Esophagus muscularis mucosa (tissue), 4 donors: Measurements from ENCODE around the gene ADCY4. TPM values are rescaled to one million over a fixed set of nuclear protein-coding genes. Genes with fewer than 3 reads are reported as not detected.

Experiments
- DNase-seq: peaks from one replicate; pipeline ENCODE4 v3.0.0-alpha.2; 2017; ENCODE audit errors: extremely low spot score
- H3K27ac ChIP-seq, 4 donors: fragments of 200-600 bp; sonication (generic); replicated peaks in 1 of 4; 1 replicate in 3 of 4; 2 replicates in 1 of 4; pipeline ENCODE4 v1.5.1; 2016 to 2019; ENCODE audit warnings: mild to moderate bottlenecking in 1 of 4
- H3K27me3 ChIP-seq, 4 donors: fragments of 200-600 bp; sonication (generic); one replicate each; pipeline versions ENCODE4 v1.5.1 to v1.6.0; 2016 to 2019
- H3K36me3 ChIP-seq, 4 donors: fragments of 200-600 bp; sonication (generic); one replicate each; pipeline ENCODE4 v1.5.1; 2016 to 2019
- H3K4me1 ChIP-seq, 4 donors: fragments of 200-600 bp; sonication (generic); one replicate each; pipeline ENCODE4 v1.5.1; 2016 to 2019
- H3K4me3 ChIP-seq, 4 donors: fragments of 200-600 bp; sonication (generic); 1 replicate in 2 of 4; 2 replicates in 2 of 4; pipeline ENCODE4 v1.5.1; 2016 to 2019; ENCODE audit warnings: mild to moderate bottlenecking in 4 of 4, moderate library complexity in 1 of 4
- H3K9me3 ChIP-seq, 4 donors: fragments of 200-600 bp; sonication (generic); 1 replicate in 3 of 4; 2 replicates in 1 of 4; pipeline ENCODE4 v1.5.1; 2016 to 2019
- CTCF ChIP-seq, 3 experiments: fragments of 200-600 bp in 2 of 3; fragments of 450-650 bp in 1 of 3; sonication (generic) in 2 of 3; IDR thresholded peaks; one replicate each; pipeline ENCODE4 v1.5.1; 2017 to 2019; ENCODE audit warnings: antibody characterized with exemption in 3 of 3, mild to moderate bottlenecking in 2 of 3, moderate library complexity in 1 of 3
- EP300 ChIP-seq: sonication (generic); formaldehyde crosslinking; IDR thresholded peaks from one replicate; pipeline ENCODE4 v1.6.1; 2017; ENCODE audit warnings: antibody characterized with exemption
- POLR2A ChIP-seq: fragments of 450-650 bp; IDR thresholded peaks from one replicate; pipeline ENCODE4 v1.6.1; 2017; ENCODE audit warnings: antibody characterized with exemption, moderate library complexity, mild to moderate bottlenecking, low read depth
- POLR2AphosphoS5 ChIP-seq, 2 donors: sonication (generic); formaldehyde crosslinking; IDR thresholded peaks; one replicate each; pipeline ENCODE4 v1.6.1; 2017; ENCODE audit warnings: antibody characterized with exemption in 2 of 2
- WGBS: methylation state at CpG from one replicate; pipeline ENCODE4 v1.1.5; 2018; 5-methylcytosine and 5-hydroxymethylcytosine counted together
- intact Hi-C: fragments of 100-400 bp; cut with DNase I; formaldehyde crosslinking; loops from one replicate; pipeline ENCODE4 v1.15.1; 2023
- small RNA-seq, 3 donors: library from RNA; depleted of rRNA; stranded (forward); fragments of <200 nt; gene quantifications; one replicate each; pipeline ENCODE3, GENCODE V24; 2016
- total RNA-seq, 4 donors: library from RNA; depleted of rRNA; stranded (reverse); fragments of >200 nt; gene quantifications; one replicate each; pipeline versions ENCODE4 v1.1.0 to v1.2.1, GENCODE V29; 2016

Gene ADCY4
- total RNA-seq, 4 donors from 2014 or later: 21.5 to 36.9 (median 27.9) TPM

DNA sequence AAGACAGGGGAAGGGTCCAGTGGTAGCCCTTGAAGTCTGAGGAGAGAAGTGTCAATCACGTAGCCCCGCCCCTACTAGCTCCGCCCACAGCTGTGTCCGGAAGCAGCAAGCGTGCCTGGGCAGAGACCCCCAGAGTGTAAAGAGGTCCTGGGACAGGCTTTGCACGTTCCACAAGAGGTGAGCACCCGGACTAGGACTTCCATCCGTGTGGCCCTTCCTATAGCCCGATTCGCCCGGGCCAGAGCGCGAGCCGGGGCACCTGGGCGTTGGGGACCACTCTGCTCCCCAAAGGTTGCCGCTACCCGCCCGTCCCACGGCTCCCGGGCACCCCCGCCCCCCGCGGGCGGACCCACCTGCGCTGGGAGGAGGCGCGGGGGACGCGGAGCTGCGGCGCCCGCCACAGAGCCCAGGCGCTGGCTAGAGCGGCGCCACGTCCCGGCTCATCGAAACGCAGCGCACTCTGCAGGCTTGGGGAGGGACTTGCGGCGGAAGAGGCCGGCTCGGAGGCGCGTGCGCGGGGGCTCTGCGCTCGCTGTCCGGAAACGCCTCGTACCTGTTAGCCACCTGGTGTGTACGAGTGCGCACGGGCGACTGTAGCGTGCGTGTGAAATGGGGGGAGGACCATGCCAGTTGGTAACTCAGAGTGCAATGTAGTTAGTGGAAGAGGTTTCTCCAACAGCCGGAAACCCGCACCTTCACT, 63.6 kb downstream of the ADCY4 start, which contains the start of gene RABGGTA:
TSS of gene RABGGTA (minus strand) at position 464 of the 700 bp plus-strand sequence. CDS start 482 bp downstream, outside the sequence.
- intact Hi-C loops: no loop called here
- WGBS: 8% methylated on average over 2 of the region's 61 CpGs

GRCh38 chr14:24270537-24271133, 64.2 kb downstream of the ADCY4 start:
- intact Hi-C loops: no loop called here
- 27% methylated on average over 6 of the region's 13 CpGs for WGBS
- H3K27me3 ChIP-seq: no peaks in the 10 kb centered on the region

More for the DNA sequence above, 63.6 kb downstream of the ADCY4 start, which contains the start of gene RABGGTA:
- peak within 1 kb of the TSS; percentile 70 to 95 (median 87) for H3K4me3 ChIP-seq
- peaks cover 12 to 40% (median 34%) of the 10 kb centered on the region in 4 donors for H3K36me3 ChIP-seq
- peak; percentile 93 for DNase-seq
- H3K4me1 ChIP-seq: peaks cover 11 to 13% (median 13%) of the 10 kb centered on the region in 4 donors
- H3K9me3 ChIP-seq: no peaks in the 10 kb centered on the region
- H3K27me3 ChIP-seq: no peaks in the 10 kb centered on the region
- peak within 1 kb of the TSS; percentile 89 to 99 (median 94) for H3K27ac ChIP-seq
- TF ChIP-seq POLR2A: no peak
- peak; percentile 76 to 77 for TF ChIP-seq POLR2AphosphoS5 (IDR thresholded peaks at IDR 0.05)
- TF ChIP-seq CTCF (IDR thresholded peaks at IDR 0.05): peak; percentile 71 to 86 (median 81)
- no peak for TF ChIP-seq EP300

DNA sequence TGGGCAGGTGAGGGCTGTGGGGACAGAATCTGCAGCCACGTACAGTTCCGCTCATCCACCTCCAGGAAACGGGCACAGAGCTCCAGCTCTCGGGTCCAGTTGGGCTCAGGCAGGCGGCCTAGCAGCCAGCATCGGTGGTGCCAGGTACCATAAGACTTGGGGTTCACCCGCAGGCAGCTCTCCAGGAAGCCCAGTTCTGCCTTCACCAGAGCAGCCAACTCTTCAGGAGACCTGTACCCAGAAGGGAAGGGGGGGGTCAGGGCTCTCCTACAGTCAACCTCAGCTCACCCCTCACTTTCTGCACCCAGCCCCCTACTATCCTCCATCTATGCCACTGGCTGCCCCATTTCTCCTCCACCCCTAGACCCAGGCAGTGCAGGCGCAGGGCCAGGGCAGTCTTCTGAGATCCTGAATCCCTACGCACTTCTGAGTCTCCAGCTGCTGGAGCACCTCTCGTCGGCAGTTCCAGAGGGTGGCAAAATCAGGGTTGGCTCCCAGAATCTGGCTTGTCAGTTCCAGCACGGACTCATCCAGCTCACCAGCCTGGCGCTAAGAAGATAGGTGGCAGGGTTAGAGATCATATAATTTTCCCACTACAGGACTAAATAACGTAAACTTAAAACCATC, 64.8 kb downstream of the ADCY4 start:
- TF ChIP-seq EP300: no peak
- no peak for TF ChIP-seq POLR2AphosphoS5 (IDR thresholded peaks at IDR 0.05)
- no peak for TF ChIP-seq CTCF (IDR thresholded peaks at IDR 0.05)
- TF ChIP-seq POLR2A: no peak
- Histone ChIP-seq H3K27me3 (no peaks in the 10 kb centered on the region), H3K4me1 (peaks cover 10 to 13% (median 12%) of the 10 kb centered on the region in 4 donors), H3K36me3 (peaks cover 20 to 52% (median 41%) of the 10 kb centered on the region in 4 donors), H3K27ac (no peak overlapping the region), H3K4me3 (no peak overlapping the region), H3K9me3 (no peaks in the 10 kb centered on the region)
- 98% methylated on average over 7 of the region's 14 CpGs for WGBS
- no peak for DNase-seq
- intact Hi-C loops: no loop called here

More at GRCh38 chr14:24270537-24271133, 64.2 kb downstream of the ADCY4 start:
- H3K27ac ChIP-seq: peak overlapping the region; percentile 89 to 99 (median 94)
- no peak for TF ChIP-seq POLR2AphosphoS5 (IDR thresholded peaks at IDR 0.05)
- no peak for TF ChIP-seq EP300
- TF ChIP-seq CTCF (IDR thresholded peaks at IDR 0.05): no peak
- no peak for TF ChIP-seq POLR2A
- no peaks in the 10 kb centered on the region for H3K9me3 ChIP-seq
- peaks cover 11 to 13% (median 13%) of the 10 kb centered on the region in 4 donors for H3K4me1 ChIP-seq
- H3K4me3 ChIP-seq: peak overlapping the region; percentile 70 to 95 (median 87)
- H3K36me3 ChIP-seq: peaks cover 16 to 46% (median 38%) of the 10 kb centered on the region in 4 donors
- no peak for DNase-seq

- TF ChIP-seq POLR2AphosphoS5 (IDR thresholded peaks at IDR 0.05) (no peak), EP300 (no peak), CTCF (IDR thresholded peaks at IDR 0.05) (no peak), POLR2A (no peak)
- Histone ChIP-seq H3K4me3 (no peak overlapping the region), H3K4me1 (peaks cover 10 to 13% (median 12%) of the 10 kb centered on the region in 4 donors), H3K9me3 (no peaks in the 10 kb centered on the region), H3K36me3 (peaks cover 20 to 57% (median 44%) of the 10 kb centered on the region in 4 donors), H3K27ac (no peak overlapping the region), H3K27me3 (no peaks in the 10 kb centered on the region)
- 95% methylated on average over 8 of the region's 8 CpGs for WGBS
- DNase-seq: no peak
- intact Hi-C loops: no loop called here
These were observed 65.5 kb downstream of the ADCY4 start for GRCh38 chr14:24269368-24269767.

Small RNA genes lying within 50 kb of the gene (small RNA-seq; reads per million reads assigned to genes)
- 0 reads per million in 3 donors for gene RF00026

Other genes starting within 250 kb of the ADCY4 start
- 10 to 100 TPM in 3 of 4 donors, 1 to 10 TPM in 1; 9.1 to 20.7 (median 12.5) TPM for gene PCK2, start 240.8 kb downstream of the ADCY4 start, total RNA-seq
- 10 to 100 TPM; 56.0 to 74.9 (median 66.8) TPM for gene DCAF11, start 220.3 kb downstream of the ADCY4 start, total RNA-seq
- gene NRL, start 220.1 kb downstream of the ADCY4 start, total RNA-seq: 1 to 10 TPM; 1.8 to 3.3 (median 3.0) TPM
- gene FITM1, start 204.4 kb downstream of the ADCY4 start, total RNA-seq: under 1 TPM in 3 of 4 donors, not detected in 1; 0.34 to 0.83 (median 0.52) TPM
- gene PSME1, start 198.9 kb downstream of the ADCY4 start, total RNA-seq: 100 to 1,000 TPM; 129 to 158 (median 143) TPM
- 10 to 100 TPM in 3 of 4 donors, 1 to 10 TPM in 1; 8.8 to 14.4 (median 12.2) TPM for gene EMC9, start 193.5 kb downstream of the ADCY4 start, total RNA-seq
- 10 to 100 TPM; 32.8 to 64.3 (median 42.6) TPM for gene PSME2, start 188.5 kb downstream of the ADCY4 start, total RNA-seq
- 10 to 100 TPM; 21.7 to 33.3 (median 26.8) TPM for gene RNF31, start 187.6 kb downstream of the ADCY4 start, total RNA-seq
- 10 to 100 TPM; 39.5 to 78.3 (median 63.2) TPM for gene IRF9, start 173.8 kb downstream of the ADCY4 start, total RNA-seq
- 1 to 10 TPM; 4.6 to 5.9 (median 5.0) TPM for gene REC8, start 163.0 kb downstream of the ADCY4 start, total RNA-seq
- gene IPO4, start 146.3 kb downstream of the ADCY4 start, total RNA-seq: 10 to 100 TPM; 12.9 to 41.6 (median 25.2) TPM
- 10 to 100 TPM; 27.0 to 44.6 (median 43.8) TPM for gene TM9SF1, start 139.6 kb downstream of the ADCY4 start, total RNA-seq
- under 1 TPM in 2 of 4 donors, not detected in 2; 0.57 to 0.58 TPM for gene TSSK4, start 129.4 kb downstream of the ADCY4 start, total RNA-seq
- gene CHMP4A, start 121.6 kb downstream of the ADCY4 start, total RNA-seq: 100 to 1,000 TPM in 2 of 4 donors, 10 to 100 TPM in 2; 75.4 to 135 (median 94.9) TPM
- gene MDP1, start 119.0 kb downstream of the ADCY4 start, total RNA-seq: 10 to 100 TPM; 11.1 to 17.5 (median 14.4) TPM
- 100 to 1,000 TPM; 117 to 152 (median 131) TPM for gene NEDD8, start 102.7 kb downstream of the ADCY4 start, total RNA-seq
- gene GMPR2, start 102.1 kb downstream of the ADCY4 start, total RNA-seq: 10 to 100 TPM; 43.1 to 53.4 (median 50.5) TPM
- gene TINF2, start 92.4 kb downstream of the ADCY4 start, total RNA-seq: 10 to 100 TPM; 49.4 to 89.0 (median 81.0) TPM
- 1 to 10 TPM in 2 of 4 donors, under 1 TPM in 2; 0.52 to 3.3 (median 1.6) TPM for gene TGM1, start 71.9 kb downstream of the ADCY4 start, total RNA-seq
- 10 to 100 TPM; 14.6 to 27.8 (median 20.3) TPM for gene RABGGTA, start 63.5 kb downstream of the ADCY4 start, total RNA-seq
- 10 to 100 TPM; 13.9 to 22.4 (median 19.2) TPM for gene DHRS1, start 35.3 kb downstream of the ADCY4 start, total RNA-seq
- gene NOP9, start 35.2 kb downstream of the ADCY4 start, total RNA-seq: 10 to 100 TPM; 16.6 to 29.2 (median 21.6) TPM
- gene CIDEB, start 27.1 kb downstream of the ADCY4 start, total RNA-seq: 10 to 100 TPM in 1 of 4 donors, 1 to 10 TPM in 3; 6.6 to 12.5 (median 8.1) TPM
- 1 to 10 TPM; 1.7 to 3.7 (median 2.4) TPM for gene LTB4R2, start 24.9 kb downstream of the ADCY4 start, total RNA-seq
- gene LTB4R, start 23.6 kb downstream of the ADCY4 start, total RNA-seq: 1 to 10 TPM in 3 of 4 donors, under 1 TPM in 1; 0.42 to 6.0 (median 2.9) TPM
- 1 to 10 TPM; 3.8 to 6.4 (median 6.1) TPM for gene RIPK3, start 4.9 kb upstream of the ADCY4 start, total RNA-seq
- 10 to 100 TPM; 38.8 to 65.2 (median 48.3) TPM for gene NFATC4, start 33.1 kb upstream of the ADCY4 start, total RNA-seq
- 10 to 100 TPM in 3 of 4 donors, 1 to 10 TPM in 1; 8.0 to 21.2 (median 13.4) TPM for gene NYNRIN, start 63.9 kb upstream of the ADCY4 start, total RNA-seq
- gene CBLN3, start 94.6 kb upstream of the ADCY4 start, total RNA-seq: 1 to 10 TPM; 1.2 to 2.2 (median 1.9) TPM
- 10 to 100 TPM; 46.5 to 75.8 (median 58.4) TPM for gene KHNYN, start 94.9 kb upstream of the ADCY4 start, total RNA-seq
- 10 to 100 TPM; 23.9 to 48.6 (median 33.5) TPM for gene SDR39U1, start 107.7 kb upstream of the ADCY4 start, total RNA-seq
- 1 to 10 TPM in 3 of 4 donors, not detected in 1; 1.2 to 8.0 (median 2.6) TPM for gene CMA1, start 173.2 kb upstream of the ADCY4 start, total RNA-seq
- 10 to 100 TPM in 1 of 4 donors, 1 to 10 TPM in 3; 2.1 to 29.8 (median 7.5) TPM for gene CTSG, start 241.2 kb upstream of the ADCY4 start, total RNA-seq